Testis (tissue), 3 donors: ENCODE results near the gene MSH5. TPM values are rescaled to one million over a fixed set of nuclear protein-coding genes. Genes with fewer than 3 reads are reported as not detected.
"Not testable (repeated sequence)": the region's sequence is repeated elsewhere in the genome, so short reads cannot be mapped to it uniquely, and the experiment has no call there.

Experiments used
- DNase-seq: peaks from one replicate; pipeline ENCODE4 v3.0.0-alpha.2; 2019
- H3K27ac ChIP-seq, 2 donors: fragments of 200-600 bp; sonication (generic); one replicate each; pipeline ENCODE4 v1.5.1; 2019
- H3K27me3 ChIP-seq: fragments of 200-600 bp; sonication (generic); one replicate; pipeline ENCODE4 v1.5.1; 2019
- H3K36me3 ChIP-seq: fragments of 200-600 bp; sonication (generic); one replicate; pipeline ENCODE4 v1.5.1; 2017; ENCODE audit warnings: low read depth; ENCODE audit errors: missing control alignments
- H3K4me1 ChIP-seq: fragments of 200-600 bp; sonication (generic); one replicate; pipeline ENCODE4 v1.5.1; 2019
- H3K4me3 ChIP-seq, 2 donors: fragments of 200-600 bp; sonication (generic); one replicate each; pipeline ENCODE4 v1.5.1; 2017 to 2019
- H3K9me3 ChIP-seq: fragments of 200-600 bp; sonication (generic); one replicate; pipeline ENCODE4 v1.5.1; 2017
- POLR2A ChIP-seq: fragments of 450-650 bp; IDR thresholded peaks from one replicate; pipeline ENCODE4 v1.6.1; 2017; ENCODE audit warnings: antibody characterized with exemption, mild to moderate bottlenecking, moderate library complexity
- WGBS, 2 donors: methylation state at CpG; one replicate each; pipeline ENCODE4 v1.1.5; 2018; 5-methylcytosine and 5-hydroxymethylcytosine counted together
- intact Hi-C: fragments of 100-400 bp; cut with DNase I; formaldehyde crosslinking; loops from one replicate; pipeline ENCODE4 v1.15.1; 2023; ENCODE audit warnings: low total_unique reads
- polyA plus RNA-seq: library from polyadenylated mRNA; stranded (reverse); fragments of 350-450 nt; fragmentation: Illumina TruSeq; extraction: RNeasy Lipid Tissue Mini Kit (QIAGEN cat#74804); gene quantifications from one replicate; pipeline ENCODE4 v1.2.3, GENCODE V29; 2014; ENCODE audit warnings: low read depth, low replicate concordance; ENCODE audit not compliant: insufficient read depth
- total RNA-seq, 2 donors: library from RNA; depleted of rRNA; stranded (reverse); fragments of >200 nt; gene quantifications; one replicate each; pipeline ENCODE4 v1.2.3, GENCODE V29; 2016
- TF ChIP-seq, protein P1 (sequence below), 3 experiments: fragments of 450-650 bp in 2 of 3; fragments of 200-600 bp in 1 of 3; sonication (generic) in 1 of 3; IDR thresholded peaks; one replicate each; pipeline ENCODE4 v1.5.1; 2016 to 2019; ENCODE audit warnings: antibody characterized with exemption in 3 of 3, mild to moderate bottlenecking in 2 of 3, moderate library complexity in 1 of 3

Gene MSH5
- total and polyA plus RNA-seq, 3 donors from 2014 or later = 36.2 to 135 (median 77.6) TPM

DNA sequence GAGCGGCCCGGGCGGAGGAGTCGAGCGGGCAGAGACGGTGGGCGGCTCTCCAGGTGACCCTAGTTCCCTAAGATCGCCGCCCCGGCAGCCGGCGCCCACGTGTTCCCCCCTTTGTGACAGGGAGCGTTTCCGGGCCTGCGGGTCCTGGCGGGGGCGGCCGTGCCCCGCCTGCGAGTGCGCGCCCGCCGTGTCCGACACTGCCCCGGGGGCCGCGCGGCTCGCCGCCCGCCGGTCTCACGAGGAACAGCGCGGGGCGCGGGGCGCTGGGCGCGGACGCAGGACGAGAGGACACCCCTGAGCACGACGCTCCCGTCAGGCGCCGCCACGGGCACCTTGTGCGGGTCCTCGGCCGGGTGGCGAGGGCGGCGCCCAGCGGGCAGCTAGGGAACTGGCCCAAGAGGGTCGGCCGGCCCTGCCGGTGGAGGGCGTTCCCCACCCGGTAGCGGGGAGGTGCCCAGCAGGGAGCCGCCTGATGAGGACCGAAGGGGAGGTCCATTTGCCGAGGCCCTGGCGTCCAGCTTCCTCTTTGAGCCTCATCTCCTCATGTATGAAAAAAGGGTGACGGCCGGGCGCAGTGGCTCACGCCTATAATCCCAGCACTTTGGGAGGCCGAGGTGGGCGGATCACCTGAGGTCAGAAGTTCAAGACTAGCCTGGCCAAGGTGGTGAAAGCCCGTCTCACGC is 56.0 kb downstream of the MSH5 start, which contains the start of gene VARS1:
TSS of gene VARS1 (minus strand) at position 137 of the 683 bp plus-strand sequence. CDS start 535 bp downstream, outside the sequence.
- peak; percentile 88 for DNase-seq
- 0 to 20% methylated on average over 1 to 51 of the region's 75 CpGs for WGBS, 2 donors
- Histone ChIP-seq H3K4me3 (peak within 1 kb of the TSS; percentile 91 to 98), H3K9me3 (no peaks in the 10 kb centered on the region), H3K27ac (peak within 1 kb of the TSS; percentile 71 to 97), H3K36me3 (no peaks in the 10 kb centered on the region), H3K4me1 (peaks cover 13% of the 10 kb centered on the region), H3K27me3 (no peaks in the 10 kb centered on the region)
- intact Hi-C loops = no loop called here
- no peak for TF ChIP-seq POLR2A
- TF ChIP-seq, protein P1, sequence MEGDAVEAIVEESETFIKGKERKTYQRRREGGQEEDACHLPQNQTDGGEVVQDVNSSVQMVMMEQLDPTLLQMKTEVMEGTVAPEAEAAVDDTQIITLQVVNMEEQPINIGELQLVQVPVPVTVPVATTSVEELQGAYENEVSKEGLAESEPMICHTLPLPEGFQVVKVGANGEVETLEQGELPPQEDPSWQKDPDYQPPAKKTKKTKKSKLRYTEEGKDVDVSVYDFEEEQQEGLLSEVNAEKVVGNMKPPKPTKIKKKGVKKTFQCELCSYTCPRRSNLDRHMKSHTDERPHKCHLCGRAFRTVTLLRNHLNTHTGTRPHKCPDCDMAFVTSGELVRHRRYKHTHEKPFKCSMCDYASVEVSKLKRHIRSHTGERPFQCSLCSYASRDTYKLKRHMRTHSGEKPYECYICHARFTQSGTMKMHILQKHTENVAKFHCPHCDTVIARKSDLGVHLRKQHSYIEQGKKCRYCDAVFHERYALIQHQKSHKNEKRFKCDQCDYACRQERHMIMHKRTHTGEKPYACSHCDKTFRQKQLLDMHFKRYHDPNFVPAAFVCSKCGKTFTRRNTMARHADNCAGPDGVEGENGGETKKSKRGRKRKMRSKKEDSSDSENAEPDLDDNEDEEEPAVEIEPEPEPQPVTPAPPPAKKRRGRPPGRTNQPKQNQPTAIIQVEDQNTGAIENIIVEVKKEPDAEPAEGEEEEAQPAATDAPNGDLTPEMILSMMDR (IDR thresholded peaks at IDR 0.05) = peak; percentile 76 to 95 (median 91)

DNA sequence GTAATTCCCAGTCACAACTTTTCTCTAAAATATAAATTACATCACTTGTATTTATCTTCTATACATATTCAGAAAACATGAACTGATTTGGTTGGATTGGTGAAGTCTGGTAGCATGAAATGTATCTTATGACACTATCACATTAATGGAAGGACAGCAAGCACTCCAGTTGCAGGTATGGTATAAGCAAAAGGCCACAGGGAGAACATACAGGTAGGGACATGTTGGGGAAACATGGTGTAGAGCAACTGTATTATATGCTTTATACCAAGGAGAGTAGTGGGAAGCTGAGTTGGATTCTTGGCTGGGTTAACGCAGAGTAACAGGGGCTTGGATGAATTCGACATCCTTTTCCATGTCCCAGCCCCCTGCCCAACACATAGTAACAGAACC is 57.2 kb downstream of the MSH5 start:
- TF ChIP-seq, protein P1 (IDR thresholded peaks at IDR 0.05) = no peak
- TF ChIP-seq POLR2A = no peak
- Histone ChIP-seq H3K4me1 (peaks cover 13% of the 10 kb centered on the region), H3K27me3 (no peaks in the 10 kb centered on the region), H3K36me3 (no peaks in the 10 kb centered on the region), H3K27ac (no peak overlapping the region), H3K4me3 (no peak overlapping the region), H3K9me3 (no peaks in the 10 kb centered on the region)
- intact Hi-C loops = no loop called here
- DNase-seq = no peak
- WGBS, 2 donors = 64 to 82% methylated on average over 2 of the region's 2 CpGs

DNA sequence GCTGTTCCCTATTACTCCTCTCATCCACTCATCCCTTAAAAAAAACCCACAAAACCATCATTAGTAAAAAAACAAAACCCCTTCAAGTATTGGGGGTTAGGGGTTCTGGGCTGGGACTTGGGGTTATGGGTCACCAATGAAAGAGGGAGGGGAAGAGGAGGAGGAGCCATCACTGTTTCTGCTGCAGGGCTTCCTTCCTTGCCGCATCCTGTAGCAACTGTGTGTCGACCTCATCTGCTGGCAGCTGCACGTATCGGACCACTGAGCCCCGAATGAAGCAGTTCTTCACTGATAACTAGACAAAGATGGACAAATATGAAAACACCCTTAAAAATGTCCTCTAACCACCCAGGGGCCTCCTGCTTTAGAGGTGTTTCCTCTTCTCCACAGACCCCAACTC is 57.8 kb downstream of the MSH5 start:
- DNase-seq = no peak
- no peaks in the 10 kb centered on the region for H3K36me3 ChIP-seq
- peaks cover 13% of the 10 kb centered on the region for H3K4me1 ChIP-seq
- H3K9me3 ChIP-seq = no peaks in the 10 kb centered on the region
- H3K27ac ChIP-seq = no peak overlapping the region
- no peak overlapping the region for H3K4me3 ChIP-seq
- TF ChIP-seq, protein P1 (IDR thresholded peaks at IDR 0.05) = no peak
- no peak for TF ChIP-seq POLR2A
- H3K27me3 ChIP-seq = no peaks in the 10 kb centered on the region
- intact Hi-C loops = no loop called here
- 53 to 58% methylated on average over 5 of the region's 5 CpGs for WGBS, 2 donors

DNA sequence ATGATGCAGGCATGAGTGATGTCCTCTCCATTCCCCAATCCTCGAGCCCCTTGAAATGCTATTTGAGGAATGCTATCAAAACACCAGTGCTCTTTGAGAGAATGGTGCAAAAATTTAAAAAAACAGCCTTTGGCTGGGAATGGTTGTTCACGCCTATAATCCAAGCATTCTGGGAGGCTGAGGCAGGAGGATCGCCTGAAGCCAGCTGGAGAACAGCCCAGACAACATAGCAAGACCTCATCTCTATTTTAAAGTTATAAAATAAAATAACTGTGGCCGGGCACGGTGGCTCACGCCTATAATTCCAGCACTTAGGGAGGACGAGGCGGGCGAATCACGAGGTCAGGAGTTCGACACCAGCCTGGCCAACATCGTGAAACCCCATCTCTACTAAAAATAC is 60.0 kb downstream of the MSH5 start:
- intact Hi-C loops = no loop called here
- no peaks in the 10 kb centered on the region for H3K36me3 ChIP-seq
- H3K4me3 ChIP-seq = no peak overlapping the region

DNA sequence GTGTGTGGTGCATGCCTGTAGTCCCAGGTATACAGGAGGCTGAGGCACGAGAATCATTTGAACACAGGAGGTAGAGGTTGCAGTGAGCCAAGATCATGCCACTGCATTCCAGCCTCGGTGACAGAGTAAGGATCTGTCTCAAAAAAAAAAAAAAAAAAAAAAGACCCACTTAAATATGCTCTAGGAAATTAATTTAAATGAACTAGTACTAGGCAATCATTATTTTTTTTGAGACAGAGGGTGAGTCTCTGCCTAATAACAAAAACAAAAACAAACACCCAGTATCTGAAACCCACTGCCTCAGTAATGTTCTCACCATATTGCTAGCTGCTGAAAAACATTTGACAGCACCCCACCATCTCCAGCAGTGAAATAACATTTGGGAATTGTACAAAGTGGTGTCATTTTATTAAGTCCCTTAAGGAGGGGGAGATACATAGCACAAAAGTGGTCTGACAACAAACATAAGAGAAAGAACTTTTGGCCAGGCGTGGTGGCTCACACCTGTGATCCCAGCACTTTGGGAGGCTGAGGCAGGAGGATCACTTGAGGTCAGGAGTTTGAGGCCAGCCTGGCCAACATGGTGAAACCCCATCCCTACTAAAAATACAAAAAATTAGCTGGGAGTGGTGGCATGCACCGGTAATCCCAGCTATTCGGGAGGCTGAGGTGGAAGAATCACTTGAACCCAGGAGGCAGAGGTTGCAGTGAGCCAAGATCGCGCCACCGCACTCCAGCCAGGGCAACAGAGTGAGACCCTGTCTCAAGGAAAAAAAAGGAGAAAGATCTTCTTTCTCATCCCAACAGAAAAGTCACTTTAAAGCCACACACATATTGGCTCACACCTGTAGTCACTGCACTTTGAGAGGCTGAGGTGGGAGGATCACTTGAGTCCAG is 61.5 kb downstream of the MSH5 start:
- H3K4me1 ChIP-seq, H3K27ac ChIP-seq, H3K9me3 ChIP-seq, H3K27me3 ChIP-seq, H3K4me3 ChIP-seq, DNase-seq, intact Hi-C loops, H3K36me3 ChIP-seq: not testable (repeated sequence)
- 89 to 94% methylated on average over 8 of the region's 8 CpGs for WGBS, 2 donors

More for the DNA sequence above, 60.0 kb downstream of the MSH5 start:
- no peak for TF ChIP-seq POLR2A
- TF ChIP-seq, protein P1 (IDR thresholded peaks at IDR 0.05) = no peak
- WGBS, 2 donors = 91 to 95% methylated on average over 12 of the region's 12 CpGs
- Histone ChIP-seq H3K27ac (no peak overlapping the region), H3K27me3 (no peaks in the 10 kb centered on the region), H3K9me3 (no peaks in the 10 kb centered on the region), H3K4me1 (peaks cover 6% of the 10 kb centered on the region)
- no peak for DNase-seq
